GM18526 (cell line): ENCODE results near the gene RAPGEF3.

Source experiments
- POLR2A ChIP-seq: IDR thresholded peaks from 3 replicates; pipeline ENCODE4 v1.6.1; 2011; ENCODE audit not compliant: insufficient read length; ENCODE audit errors: extremely low read depth

RAPGEF3 gene

GRCh38 chr12:47739979-47740378, 18.7 kb downstream of the RAPGEF3 start:
- no peak for TF ChIP-seq POLR2A

GRCh38 chr12:47739297-47739696, 19.4 kb downstream of the RAPGEF3 start:
- no peak for TF ChIP-seq POLR2A

DNA sequence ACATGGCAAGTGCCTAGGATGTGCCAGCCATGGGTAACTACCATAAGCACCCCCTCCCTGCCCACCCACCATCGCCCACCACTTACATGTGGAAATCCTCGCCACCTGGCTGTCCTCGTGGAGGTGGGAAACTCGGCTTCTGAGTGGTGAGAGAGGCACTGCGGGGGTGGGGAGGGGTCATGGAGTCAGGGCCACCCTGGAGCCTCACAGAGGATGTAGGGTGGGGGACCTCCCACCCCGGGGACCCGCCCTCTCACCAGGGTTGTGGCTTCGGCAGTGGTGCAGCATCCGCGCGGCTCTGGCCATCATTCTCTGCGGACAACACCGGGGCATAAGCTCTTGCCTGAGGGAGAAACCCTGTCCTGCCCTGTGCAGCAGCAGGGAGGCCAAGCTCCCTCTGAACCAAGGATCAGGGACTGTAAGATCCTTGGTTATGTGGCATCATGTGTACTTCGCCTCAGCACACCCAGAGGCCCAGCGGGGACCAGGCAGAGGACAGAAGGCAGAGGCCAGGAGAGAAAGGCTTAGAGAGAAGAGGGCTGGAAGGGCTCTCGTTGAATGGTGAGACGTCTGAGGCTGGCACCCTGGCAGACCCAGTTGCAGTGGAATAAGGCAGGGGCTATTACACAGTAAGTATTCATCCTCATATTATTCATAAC, 20.6 kb downstream of the RAPGEF3 start:
- no peak for TF ChIP-seq POLR2A

- TF ChIP-seq POLR2A = no peak
Measured at GRCh38 chr12:47736877-47737676, 21.6 kb downstream of the RAPGEF3 start.

DNA sequence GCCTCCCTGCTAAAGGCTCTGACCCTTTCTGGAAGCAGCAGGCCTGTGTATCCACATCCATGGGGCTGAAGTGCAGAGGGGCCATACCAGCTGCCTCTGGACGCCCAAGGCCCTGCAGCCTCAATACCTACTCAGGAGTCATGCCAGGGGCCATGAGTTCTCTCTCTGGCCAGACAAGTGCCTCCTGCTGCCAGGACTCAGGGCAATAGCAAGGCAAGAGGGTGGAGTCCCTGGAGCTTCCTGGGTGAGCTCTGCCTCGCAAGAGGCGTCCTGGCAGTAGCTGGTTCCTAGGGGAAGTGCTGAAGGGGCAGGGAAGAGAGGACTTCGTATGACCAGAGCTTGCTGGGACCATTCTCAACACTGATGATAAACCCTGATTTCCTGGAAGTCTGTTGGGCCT, 22.5 kb downstream of the RAPGEF3 start:
- TF ChIP-seq POLR2A = no peak

- TF ChIP-seq POLR2A = no peak
Measured at GRCh38 chr12:47735649-47736048, 23.0 kb downstream of the RAPGEF3 start.

DNA sequence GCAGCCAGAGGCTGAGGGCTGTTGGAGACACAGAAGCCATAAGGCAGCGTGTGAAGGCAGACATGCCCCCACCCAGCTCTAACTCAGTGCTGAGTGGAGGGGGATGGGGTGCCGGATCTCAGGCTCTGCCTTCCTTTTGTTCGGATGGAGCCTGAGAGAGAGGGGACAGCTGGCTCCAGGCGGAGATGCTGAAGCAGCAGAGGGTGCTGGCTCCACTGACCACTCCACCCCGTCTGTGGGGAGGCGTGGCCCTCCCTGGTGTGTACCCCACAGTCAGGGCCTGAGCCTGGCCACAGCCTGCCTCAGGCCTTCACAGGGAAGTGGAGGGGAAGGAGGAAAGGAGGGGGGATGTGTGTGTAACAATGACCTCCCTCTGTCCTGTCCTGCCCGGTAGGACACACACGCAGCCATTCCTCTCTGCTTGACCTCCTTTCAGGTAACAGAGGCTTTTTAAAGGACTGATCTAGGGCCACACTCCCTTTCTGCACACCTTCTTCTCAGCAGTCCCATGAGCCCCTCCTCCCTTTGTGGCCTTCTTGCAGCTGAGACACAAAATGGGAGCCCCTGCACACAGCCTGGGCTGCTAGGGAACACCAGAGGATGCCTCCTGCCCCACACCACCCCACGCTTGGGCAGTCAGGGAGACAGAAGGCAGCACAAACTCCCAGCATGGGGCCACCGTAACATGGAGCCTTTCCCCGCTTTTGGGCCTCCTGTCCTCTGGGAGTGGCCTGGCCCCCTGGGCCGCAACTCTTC, 23.8 kb downstream of the RAPGEF3 start:
- TF ChIP-seq POLR2A = no peak

- TF ChIP-seq POLR2A = no peak
Measured at GRCh38 chr12:47733142-47733541, 25.5 kb downstream of the RAPGEF3 start.

DNA sequence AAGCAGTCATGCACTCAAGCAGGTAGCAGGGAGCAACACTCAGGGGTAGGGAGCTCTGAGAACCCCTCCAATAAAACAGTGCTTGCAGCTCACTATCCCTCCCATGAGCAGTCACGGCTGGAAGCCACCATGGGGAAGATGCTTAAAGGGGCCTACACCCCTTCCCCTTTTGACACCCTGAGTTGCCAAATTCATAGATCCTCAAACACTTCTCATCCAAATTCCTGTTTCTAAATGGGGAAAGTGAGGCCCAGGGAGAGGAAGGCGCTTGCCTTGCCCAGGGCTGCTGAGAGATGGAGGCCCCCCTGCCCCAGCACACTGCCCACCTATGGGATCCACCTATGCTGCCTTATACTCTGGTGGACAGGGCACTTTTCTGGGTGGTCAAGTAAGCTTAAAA, 26.2 kb downstream of the RAPGEF3 start:
- no peak for TF ChIP-seq POLR2A

DNA sequence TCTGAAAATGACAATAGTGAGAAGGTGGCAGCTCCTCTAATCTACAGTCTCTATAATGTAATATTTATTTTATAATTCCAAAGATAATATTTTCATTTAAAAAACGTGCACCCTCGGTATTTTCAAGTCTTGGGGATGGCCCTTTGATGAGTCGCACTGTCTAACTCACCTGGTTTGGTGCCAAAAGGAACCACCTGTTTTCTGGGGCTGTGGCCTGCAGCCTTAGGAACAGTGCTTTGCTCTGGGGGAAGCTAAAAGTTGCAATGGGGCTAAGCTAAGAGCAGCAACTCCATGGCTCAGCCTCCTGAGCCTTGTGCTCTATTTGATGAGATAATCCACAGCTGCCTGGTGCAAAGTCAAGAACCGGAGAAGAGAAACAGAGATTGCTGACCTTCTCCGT, 27.0 kb downstream of the RAPGEF3 start:
- TF ChIP-seq POLR2A = no peak

DNA sequence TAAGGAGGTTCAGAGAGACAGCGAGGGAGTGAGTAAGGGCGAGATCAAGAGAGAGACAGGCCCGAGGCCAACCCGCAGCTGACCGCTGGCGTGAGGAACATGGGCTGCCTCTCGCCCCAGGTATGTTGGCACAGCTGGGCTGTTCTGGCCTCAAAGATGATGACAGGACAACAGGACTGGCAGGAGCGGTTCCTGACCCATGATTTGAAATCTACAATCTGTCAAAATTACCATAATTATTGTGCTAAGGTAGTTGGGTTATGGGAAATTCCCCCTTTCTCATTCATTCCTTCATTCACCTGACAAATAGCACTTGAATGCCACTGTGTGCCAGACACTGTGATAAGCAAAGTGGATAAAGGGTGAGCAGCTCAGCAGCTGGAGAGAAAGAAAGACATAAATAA, 28.3 kb downstream of the RAPGEF3 start:
- no peak for TF ChIP-seq POLR2A

DNA sequence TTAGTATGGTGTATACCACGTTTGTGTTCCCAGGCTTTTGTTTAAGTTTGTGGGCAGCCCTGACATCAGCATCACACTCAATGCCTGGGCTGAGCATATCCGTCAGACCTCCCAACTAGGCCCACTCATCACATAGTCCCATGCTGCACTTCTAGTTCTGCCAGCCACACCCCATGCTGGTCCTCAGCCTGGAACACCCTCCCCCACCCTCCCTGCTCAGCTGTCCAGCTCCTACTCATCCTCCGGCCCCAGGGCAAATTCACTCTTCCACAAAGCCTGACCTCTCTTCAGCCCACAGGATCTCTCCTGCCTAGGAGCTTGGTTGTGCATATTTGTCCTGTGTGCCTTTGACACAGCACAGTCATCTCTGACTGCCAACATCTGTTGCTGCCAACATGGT, 29.4 kb downstream of the RAPGEF3 start:
- TF ChIP-seq POLR2A = no peak

- TF ChIP-seq POLR2A = no peak
Measured at GRCh38 chr12:47725893-47726292, 32.8 kb downstream of the RAPGEF3 start.

DNA sequence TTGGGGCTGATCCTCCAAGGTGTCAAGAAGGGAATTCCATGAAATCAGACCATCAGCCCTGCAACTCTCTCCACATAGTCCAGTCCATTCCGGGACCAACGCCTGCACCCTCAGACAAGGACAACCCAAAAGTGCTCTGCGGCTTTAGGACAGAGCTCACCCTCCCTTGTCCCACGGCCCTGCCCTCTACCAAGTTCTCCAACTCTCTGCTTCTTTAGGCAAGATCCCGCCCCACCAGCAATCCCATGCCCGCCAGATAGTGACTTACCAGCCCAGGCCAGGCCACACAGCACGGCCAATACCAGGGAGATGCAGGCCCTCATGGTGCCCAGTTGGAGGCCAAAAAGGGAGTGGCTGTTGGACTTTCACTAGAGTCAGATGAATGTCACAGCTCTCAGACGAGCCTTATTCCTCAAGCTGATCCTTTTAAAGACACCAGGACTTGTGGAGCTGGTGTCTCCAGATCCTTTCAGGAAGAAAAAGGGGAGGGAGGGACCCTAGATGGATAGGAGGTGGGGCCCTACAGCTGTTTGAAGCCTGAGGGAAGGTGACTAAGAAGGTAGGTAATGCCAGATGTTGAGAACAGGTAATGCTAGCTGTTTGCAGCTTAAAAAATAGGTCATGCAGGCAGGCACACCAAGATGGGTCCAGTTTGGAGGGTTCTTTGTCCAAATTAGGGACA, 33.4 kb downstream of the RAPGEF3 start, which contains the start of gene ENDOU:
Gene ENDOU, minus strand, starts transcription at position 400 of the 682 bp plus-strand sequence. Its CDS starts 77 bp downstream, at position 323.
- no peak for TF ChIP-seq POLR2A

GRCh38 chr12:47722941-47723631, 35.6 kb downstream of the RAPGEF3 start:
- TF ChIP-seq POLR2A = no peak
